Left renal pelvis (tissue), 4 donors: ENCODE measurements around the gene ENSA. TPM values are rescaled to one million over a fixed set of nuclear protein-coding genes. Genes with fewer than 3 reads are reported as not detected.
A peak's percentile ranks its signal among the peaks of the same experiment; 100 is the strongest.
"Not testable (repeated sequence)": the region's sequence is repeated elsewhere in the genome, so short reads cannot be mapped to it uniquely, and the experiment has no call there.

Experiments used
- DNase-seq, 4 donors: peaks; one replicate each; pipeline ENCODE4 v3.0.0-alpha.2; 2013; ENCODE audit warnings: low read depth in 4 of 4, low spot score in 3 of 4
- polyA plus RNA-seq, 4 donors: library from polyadenylated mRNA; unstranded; fragments of 120-200 nt; gene quantifications; one replicate each; pipeline ENCODE4 v1.2.1, GENCODE V29; 2013; ENCODE audit not compliant: insufficient read length in 4 of 4

ENSA gene, protein sequence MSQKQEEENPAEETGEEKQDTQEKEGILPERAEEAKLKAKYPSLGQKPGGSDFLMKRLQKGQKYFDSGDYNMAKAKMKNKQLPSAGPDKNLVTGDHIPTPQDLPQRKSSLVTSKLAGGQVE
- polyA plus RNA-seq, result 100 to 1,000 TPM; 172 to 241 (median 222) TPM

DNA sequence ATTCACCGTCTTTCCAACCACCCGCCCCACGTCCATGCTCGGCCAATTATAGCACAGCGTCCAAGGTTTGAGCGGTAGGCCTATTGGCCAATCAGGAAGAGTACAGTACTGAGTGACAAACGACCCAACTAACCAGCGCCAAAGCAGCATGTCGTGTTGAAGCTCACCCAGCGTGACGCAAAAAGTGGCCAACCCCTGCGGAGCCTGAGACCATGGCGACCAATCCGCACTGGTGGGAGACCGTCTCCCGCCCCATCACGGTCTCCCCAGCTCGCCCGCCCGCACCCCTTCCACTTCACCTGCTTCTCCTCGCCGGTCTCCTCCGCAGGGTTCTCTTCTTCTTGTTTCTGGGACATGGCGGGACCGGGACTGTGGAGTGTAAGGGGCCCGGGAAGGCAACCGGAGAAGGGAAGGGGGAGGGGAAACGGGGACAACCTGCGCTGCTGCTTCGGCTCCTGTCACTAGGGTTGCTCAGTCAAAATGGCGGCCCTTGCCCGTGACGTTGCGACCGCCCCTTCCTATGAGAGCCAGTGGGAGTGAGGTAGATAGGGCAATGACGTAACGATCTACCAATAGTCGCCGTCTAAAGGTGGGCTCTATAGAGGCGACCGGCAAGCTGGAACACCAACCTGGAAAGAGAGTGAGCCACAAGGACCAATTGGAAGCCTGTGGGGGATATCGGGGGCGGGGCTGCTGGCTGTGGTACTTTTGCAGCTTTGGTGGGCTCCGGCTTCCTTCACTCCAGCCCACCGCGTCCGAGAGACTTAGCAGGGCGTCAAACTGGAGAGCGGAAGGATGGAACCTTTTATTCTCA, at the start of gene ENSA:
TSS of gene ENSA (minus strand) at position 498 of the 814 bp plus-strand sequence. CDS start at position 356, 142 bp downstream.
- peak; percentile 96 to 99 (median 98) for DNase-seq

GRCh38 chr1:150678988-150679387, 49.6 kb upstream of the ENSA start:
- DNase-seq, result no peak

DNA sequence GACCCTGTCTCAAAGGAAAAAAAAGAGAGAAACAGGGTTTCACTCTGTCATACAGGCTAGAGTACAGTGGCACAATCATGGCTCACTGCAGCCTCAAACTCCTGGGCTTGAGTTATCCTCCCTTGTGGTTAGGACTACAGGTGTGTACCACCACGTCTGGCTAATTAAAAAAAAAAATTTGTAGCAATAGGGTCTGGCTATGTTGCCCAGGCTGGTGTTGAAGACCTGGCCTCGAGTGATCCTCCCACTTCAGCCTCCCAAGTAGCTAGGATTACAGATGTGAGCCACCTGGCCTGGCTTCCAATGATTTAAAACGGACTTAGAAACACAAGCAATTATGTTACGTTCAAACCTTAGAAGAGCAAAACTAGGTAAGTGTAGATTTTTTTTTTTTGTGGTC, 45.5 kb upstream of the ENSA start:
- DNase-seq, result no peak

- no peak for DNase-seq
These were observed 33.9 kb upstream of the ENSA start for GRCh38 chr1:150663321-150663720.

GRCh38 chr1:150662811-150663210, 33.4 kb upstream of the ENSA start:
- DNase-seq, result no peak

- DNase-seq, result no peak
These were observed 31.7 kb upstream of the ENSA start for GRCh38 chr1:150661156-150661555.

DNA sequence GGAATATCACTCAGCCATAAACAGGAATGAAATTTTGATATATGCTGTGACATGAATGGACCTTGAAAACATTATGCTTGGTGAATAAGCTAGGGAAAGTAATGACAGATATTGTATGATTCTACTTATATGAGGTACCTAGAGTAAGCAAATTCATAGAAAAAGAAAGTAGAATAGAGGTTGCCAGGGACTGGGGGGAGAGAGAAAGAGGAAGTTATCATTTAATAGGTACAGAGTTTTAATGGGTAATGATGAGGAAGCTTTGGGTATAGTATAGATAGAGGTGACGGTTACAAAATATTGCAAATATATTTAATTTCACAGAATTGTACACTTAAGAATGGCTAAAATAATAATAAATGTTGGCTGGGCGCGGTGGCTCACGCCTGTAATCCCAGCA, 31.2 kb upstream of the ENSA start:
- DNase-seq, result no peak

GRCh38 chr1:150657064-150657463, 27.7 kb upstream of the ENSA start:
- DNase-seq, result not testable (repeated sequence)

GRCh38 chr1:150654635-150655034, 25.2 kb upstream of the ENSA start:
- DNase-seq, result not testable (repeated sequence)

DNA sequence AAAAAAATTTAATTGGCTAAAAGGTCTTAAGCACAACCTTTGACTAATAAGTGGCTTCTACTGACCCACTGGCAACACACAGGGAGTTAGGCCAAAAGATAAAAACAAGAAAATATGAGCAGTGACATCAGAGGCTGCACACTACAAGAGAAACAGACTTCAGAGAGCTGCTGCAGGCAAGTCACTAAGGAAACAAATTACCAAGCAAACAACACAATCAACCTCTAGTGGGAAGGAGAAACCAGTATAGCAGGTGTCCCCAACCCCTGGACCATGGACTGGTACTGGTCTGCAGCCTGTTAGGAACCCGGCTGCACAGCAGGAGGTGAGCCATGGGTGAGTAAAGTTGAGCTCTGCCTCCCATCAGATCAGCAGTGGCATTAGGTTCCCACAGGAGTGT, 20.8 kb upstream of the ENSA start:
- no peak for DNase-seq

DNA sequence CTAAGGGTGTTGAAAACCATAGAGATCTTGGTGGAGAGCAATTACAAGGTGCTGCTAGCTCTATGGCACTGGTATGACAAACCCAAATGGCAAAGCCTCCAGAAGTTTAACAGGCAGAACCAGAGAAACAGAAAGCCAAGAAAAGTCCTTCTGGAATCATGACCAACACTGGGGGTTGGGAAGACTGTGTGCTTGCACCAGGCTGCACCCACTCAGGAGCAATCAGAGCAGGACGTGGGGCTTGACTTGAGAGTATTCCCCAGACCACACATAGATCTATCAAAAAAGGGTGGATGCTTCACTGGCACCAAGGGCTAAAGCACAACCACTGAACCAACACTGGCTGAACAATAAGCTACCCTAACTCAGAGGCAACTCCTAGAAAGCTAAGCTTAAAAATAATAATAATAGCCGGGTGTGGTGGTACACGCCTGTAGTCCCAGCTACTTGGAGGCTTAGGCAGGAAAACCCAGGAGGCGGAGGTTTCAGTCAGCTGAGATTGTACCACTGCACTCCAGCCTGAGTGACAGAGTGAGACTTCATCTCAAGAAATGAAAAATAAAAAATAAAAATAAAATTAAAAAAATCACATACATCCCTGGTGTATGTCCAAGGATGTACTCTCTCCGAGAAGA, 20.1 kb upstream of the ENSA start:
- no peak for DNase-seq

GRCh38 chr1:150642296-150642695, 12.9 kb upstream of the ENSA start:
- DNase-seq, result no peak

DNA sequence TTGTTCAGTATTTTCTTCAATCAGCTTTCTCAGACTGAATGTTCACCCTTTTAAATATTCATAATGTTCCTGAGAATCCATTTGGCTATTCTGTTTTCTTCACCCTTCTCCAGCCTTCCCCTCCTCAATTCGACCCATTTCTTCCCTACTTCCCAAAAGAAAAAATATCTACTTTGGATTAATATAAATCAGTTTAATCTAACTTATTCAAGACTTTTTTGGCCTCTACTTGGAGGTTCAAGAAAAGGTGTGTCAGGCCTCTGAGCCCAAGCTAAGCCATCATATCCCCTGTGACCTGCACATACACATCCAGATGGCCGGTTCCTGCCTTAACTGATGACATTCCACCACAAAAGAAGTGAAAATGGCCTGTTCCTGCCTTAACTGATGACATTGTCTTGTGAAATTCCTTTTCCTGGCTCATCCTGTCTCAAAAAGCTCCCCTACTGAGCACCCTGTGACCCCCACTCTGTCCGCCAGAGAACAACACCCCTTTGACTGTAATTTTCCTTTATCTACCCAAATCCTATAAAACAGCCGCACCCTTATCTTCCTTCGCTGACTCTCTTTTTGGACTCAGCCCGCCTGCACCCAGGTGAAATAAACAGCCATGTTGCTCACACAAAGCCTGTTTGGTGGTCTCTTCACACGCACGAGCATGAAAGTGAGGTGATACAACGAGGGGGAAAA, 11.9 kb upstream of the ENSA start:
- DNase-seq, result not testable (repeated sequence)

GRCh38 chr1:150638430-150638829, 9.0 kb upstream of the ENSA start:
- not testable (repeated sequence) for DNase-seq

DNA sequence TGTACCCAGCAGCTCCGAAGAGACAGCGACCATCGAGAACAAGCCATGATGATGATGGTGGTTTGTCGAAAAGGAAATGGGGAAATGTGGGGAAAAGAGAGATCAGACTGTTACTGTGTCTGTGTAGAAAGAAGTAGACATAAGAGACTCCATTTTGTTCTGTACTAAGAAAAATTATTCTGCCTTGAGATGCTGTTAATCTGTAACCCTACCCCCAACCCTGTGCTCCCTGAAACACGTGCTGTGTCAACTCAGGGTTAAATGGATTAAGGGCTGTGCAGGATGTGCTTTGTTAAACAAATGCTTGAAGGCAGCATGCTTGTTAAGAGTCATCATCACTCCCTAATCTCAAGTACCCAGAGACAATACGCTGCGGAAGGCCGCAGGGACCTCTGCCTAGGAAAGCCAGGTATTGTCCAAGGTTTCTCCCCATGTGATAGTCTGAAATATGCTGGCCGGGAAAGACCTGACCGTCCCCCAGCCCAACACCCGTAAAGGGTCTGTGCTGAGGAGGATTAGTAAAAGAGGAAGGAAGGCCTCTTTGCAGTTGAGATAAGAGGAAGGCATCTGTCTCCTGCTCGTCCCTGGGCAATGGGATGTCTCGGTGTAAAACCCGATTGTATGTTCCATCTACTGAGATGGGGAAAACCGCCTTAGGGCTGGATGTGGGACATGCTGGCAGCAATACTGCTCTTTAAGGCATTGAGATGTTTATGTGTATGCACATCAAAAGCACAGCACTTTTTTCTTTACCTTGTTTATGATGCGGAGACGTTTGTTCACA, 5.6 kb upstream of the ENSA start:
- not testable (repeated sequence) for DNase-seq

DNA sequence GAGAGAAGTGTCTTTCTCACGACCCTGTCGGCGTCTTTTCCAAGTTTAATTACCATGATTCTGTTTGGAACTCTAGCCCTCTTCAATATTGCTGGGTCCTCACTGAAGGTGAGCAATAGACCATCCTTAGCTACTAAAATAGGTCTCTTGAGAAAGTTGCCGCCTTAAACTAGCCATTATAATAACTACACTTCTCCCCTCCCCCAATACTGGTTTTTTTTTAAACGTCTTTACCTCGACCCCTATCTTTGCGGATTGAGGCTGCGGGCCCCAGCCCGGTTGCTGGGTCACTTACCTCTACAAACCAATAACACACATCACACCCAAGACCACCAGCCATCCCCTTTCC, 672 bp downstream of the ENSA start:
- DNase-seq, result no peak

GRCh38 chr1:150627826-150628410, 1.5 kb downstream of the ENSA start:
- DNase-seq, result no peak

DNA sequence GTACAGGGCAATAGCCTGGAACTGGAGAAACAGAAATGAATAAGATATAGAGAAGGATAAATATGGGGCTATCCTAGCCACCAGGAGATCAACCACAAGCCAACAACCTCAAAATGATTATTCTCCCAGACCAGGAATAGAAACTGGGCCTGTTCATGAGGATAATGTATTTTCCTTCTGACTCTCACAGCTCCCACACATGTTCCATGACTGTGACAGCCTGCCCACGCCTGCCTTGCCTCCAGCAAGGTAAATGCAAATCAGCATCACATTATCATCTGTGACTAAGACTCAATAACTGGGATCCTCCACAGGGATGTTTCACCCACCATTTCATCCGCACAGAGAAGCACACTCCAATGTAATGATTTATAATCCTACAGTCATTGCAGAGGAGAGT, 3.3 kb downstream of the ENSA start:
- DNase-seq, result no peak

DNA sequence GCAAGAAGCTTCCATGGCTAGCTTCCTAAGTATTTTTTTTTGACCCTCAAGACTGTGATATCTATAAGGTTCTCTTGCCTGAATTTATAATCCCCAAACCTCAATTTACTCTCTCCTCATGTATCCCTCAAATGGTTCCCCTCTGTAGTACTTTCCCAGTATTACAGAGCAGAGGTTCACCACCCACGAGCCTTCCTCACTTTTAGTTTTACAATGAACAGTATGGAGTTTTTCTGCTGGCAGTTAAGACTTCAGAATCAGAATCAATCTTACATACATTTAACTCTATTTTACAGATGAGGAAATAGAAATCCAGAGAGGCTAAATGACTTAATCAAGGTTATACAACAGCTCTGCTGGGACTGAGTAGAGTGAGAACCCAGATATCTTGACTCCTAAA, 4.9 kb downstream of the ENSA start:
- not testable (repeated sequence) for DNase-seq

DNA sequence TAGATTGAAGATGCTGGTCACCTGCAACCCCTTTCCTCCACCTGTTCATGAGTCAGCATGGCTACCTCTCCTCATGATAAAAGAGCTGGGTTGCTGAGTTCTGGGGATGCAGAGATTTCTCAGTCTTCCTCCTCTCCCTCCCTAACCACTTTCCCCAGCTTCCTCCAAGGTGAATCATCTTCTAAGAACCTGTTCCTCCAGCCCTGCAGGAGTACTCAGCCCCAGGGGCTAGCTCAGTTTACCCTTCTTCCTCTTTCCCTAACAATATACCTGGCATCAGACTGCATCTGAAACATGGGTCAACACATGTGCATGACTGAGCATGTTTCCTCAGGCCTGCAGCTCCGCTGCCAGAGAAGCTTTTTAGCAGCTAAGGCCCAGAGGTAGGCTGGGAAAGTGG, 5.3 kb downstream of the ENSA start:
- DNase-seq, result not testable (repeated sequence)
